ENCODE data around the gene SCAI. TPM values are rescaled to one million over a fixed set of nuclear protein-coding genes. Genes with fewer than 3 reads are reported as not detected.

SCAI gene
- total and polyA plus RNA-seq, 9 of the 15 experiments (the other 6 are each of a cell fraction or from before 2014, with no cell fraction given) = 0.70 to 12.4 (median 4.2) TPM

GRCh38 chr9:124940894-124941678 is 202.2 kb downstream of the SCAI start, which contains the start of gene GOLGA1 (continued):
- TF ChIP-seq FOXO4 (CRISPR knock-in tag; IDR thresholded peaks at IDR 0.05) (no peak), POLR2A (conservative IDR thresholded peaks at IDR 0.05) (peak; percentile 94), ZNF436 (CRISPR knock-in tag; IDR thresholded peaks at IDR 0.05) (peak; percentile 58; the same call in 1 of the 2 replicates), FOS (IDR thresholded peaks at IDR 0.05; ENCODE audit: extremely low read depth, insufficient read length) (no peak), ZNF707 (CRISPR knock-in tag; conservative IDR thresholded peaks at IDR 0.05) (no peak), GABPB1 (CRISPR knock-in tag; IDR thresholded peaks at IDR 0.05) (peak; percentile 99), CEBPG (CRISPR knock-in tag; IDR thresholded peaks at IDR 0.05) (no peak), CEBPG (tag; conservative IDR thresholded peaks at IDR 0.05 in 1 of 2, IDR thresholded peaks at IDR 0.05 in 1 of 2) (no peak), HIVEP1 (CRISPR knock-in tag; IDR thresholded peaks at IDR 0.05) (0 out of 2 replicates have a peak, but pooled peaks have one; percentile 12), RFX5 (IDR thresholded peaks at IDR 0.05; ENCODE audit: low read depth, low read length) (no peak), NCOA4 (IDR thresholded peaks at IDR 0.05; ENCODE audit: partially characterized antibody) (no peak), AFF4 (CRISPR knock-in tag; IDR thresholded peaks at IDR 0.05) (no peak), ATF4 (CRISPR knock-in tag; IDR thresholded peaks at IDR 0.05) (0 out of 2 replicates have a peak, but pooled peaks have one; percentile 22), HES1 (IDR thresholded peaks at IDR 0.05; ENCODE audit: low read depth) (no peak), RBM14 (IDR thresholded peaks at IDR 0.05; ENCODE audit: borderline replicate concordance, insufficient read depth, low read depth, low read length) (no peak), SIX5 (IDR thresholded peaks at IDR 0.05; ENCODE audit: borderline replicate concordance in 1 of 2, insufficient read depth in 1 of 2, low read depth in 1 of 2, low read length in 2 of 2) (peak; percentile 32 to 45; a peak in 2 of 4 replicates), FOXA1 (IDR thresholded peaks at IDR 0.05; ENCODE audit: borderline replicate concordance) (no peak), ZNF384 (IDR thresholded peaks at IDR 0.05; ENCODE audit: low read depth, low read length) (no peak), PHF8 (IDR thresholded peaks at IDR 0.05; ENCODE audit: borderline replicate concordance, low read length) (peak; percentile 96), DNMT1 (IDR thresholded peaks at IDR 0.05) (no peak), ZNF174 (CRISPR knock-in tag; IDR thresholded peaks at IDR 0.05) (no peak), HSF4 (CRISPR knock-in tag; IDR thresholded peaks at IDR 0.05; ENCODE audit: borderline replicate concordance) (no peak)

Data from K562 (cell line).